LNCaP clone FGC (cell line): Measurements from ENCODE around the gene SLC17A1.
A peak's percentile ranks its signal among the peaks of the same experiment; 100 is the strongest.

Experiments used
- DNase-seq: peaks from one replicate; pipeline ENCODE4 v3.0.0-alpha.2; 2011; ENCODE audit warnings: low read depth
- H3K4me3 ChIP-seq: 2 replicates; pipeline ENCODE4 v1.5.1; 2011; ENCODE audit warnings: mild to moderate bottlenecking, low read depth, low read length, control low read depth
- TF ChIP-seq, protein P1 (sequence below): IDR thresholded peaks from 2 replicates; pipeline ENCODE4 v1.5.1; 2012; ENCODE audit warnings: mild to moderate bottlenecking; ENCODE audit not compliant: control insufficient read depth, insufficient read depth; ENCODE audit errors: extremely low read depth

SLC17A1 gene

DNA sequence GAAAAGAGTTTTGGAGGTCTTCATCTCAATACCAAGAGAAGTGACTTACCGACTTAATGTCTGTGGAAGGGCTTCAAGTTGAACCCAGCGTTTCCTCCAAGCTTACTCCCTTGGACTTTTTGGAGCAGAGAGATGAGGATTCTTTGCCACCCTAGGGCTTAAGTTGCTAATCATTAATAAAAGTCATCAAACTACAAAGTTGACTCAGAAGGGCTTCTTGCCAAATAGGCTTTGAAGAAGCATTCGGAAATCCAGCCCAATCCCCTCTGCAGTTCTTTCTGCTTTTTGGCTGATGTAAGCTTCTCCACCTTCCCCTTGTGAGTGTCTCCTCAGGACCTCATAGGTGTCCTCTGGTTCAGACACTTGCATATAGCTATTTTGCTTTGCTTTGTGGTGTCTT lies 42.3 kb upstream of the SLC17A1 start, which contains the start of gene SLC17A3:
Gene SLC17A3 (minus strand): TSS at position 126 of the 400 bp plus-strand sequence. CDS start 5,856 bp downstream, outside the sequence.
- no peak for DNase-seq
- TF ChIP-seq, protein P1, sequence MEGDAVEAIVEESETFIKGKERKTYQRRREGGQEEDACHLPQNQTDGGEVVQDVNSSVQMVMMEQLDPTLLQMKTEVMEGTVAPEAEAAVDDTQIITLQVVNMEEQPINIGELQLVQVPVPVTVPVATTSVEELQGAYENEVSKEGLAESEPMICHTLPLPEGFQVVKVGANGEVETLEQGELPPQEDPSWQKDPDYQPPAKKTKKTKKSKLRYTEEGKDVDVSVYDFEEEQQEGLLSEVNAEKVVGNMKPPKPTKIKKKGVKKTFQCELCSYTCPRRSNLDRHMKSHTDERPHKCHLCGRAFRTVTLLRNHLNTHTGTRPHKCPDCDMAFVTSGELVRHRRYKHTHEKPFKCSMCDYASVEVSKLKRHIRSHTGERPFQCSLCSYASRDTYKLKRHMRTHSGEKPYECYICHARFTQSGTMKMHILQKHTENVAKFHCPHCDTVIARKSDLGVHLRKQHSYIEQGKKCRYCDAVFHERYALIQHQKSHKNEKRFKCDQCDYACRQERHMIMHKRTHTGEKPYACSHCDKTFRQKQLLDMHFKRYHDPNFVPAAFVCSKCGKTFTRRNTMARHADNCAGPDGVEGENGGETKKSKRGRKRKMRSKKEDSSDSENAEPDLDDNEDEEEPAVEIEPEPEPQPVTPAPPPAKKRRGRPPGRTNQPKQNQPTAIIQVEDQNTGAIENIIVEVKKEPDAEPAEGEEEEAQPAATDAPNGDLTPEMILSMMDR: no peak
- no peak within 1 kb of the TSS for H3K4me3 ChIP-seq

DNA sequence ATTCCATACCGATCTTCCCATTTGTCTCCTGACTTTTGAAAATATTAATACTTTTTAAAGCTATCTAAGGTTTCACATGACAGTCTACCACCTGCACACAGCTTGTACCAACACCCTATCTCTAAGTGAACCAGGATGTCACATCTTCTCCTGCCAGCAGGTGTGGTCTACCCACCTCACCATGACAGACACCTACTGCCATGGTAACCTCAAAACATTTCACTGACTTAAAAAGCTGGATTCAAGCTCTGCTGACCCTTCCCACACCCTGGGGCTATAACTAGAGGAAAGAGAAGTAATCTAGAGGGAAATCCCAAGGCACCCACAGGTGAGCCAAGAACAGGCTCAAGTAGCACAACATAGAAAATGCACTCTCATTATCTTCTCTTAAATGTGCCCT lies 41.0 kb upstream of the SLC17A1 start:
- DNase-seq: no peak
- H3K4me3 ChIP-seq: no peak overlapping the region

GRCh38 chr6:25869840-25870239 lies 38.0 kb upstream of the SLC17A1 start:
- TF ChIP-seq, protein P1: no peak
- DNase-seq: no peak
- no peak overlapping the region for H3K4me3 ChIP-seq

More for the DNA sequence above, 41.0 kb upstream of the SLC17A1 start:
- TF ChIP-seq, protein P1: no peak

DNA sequence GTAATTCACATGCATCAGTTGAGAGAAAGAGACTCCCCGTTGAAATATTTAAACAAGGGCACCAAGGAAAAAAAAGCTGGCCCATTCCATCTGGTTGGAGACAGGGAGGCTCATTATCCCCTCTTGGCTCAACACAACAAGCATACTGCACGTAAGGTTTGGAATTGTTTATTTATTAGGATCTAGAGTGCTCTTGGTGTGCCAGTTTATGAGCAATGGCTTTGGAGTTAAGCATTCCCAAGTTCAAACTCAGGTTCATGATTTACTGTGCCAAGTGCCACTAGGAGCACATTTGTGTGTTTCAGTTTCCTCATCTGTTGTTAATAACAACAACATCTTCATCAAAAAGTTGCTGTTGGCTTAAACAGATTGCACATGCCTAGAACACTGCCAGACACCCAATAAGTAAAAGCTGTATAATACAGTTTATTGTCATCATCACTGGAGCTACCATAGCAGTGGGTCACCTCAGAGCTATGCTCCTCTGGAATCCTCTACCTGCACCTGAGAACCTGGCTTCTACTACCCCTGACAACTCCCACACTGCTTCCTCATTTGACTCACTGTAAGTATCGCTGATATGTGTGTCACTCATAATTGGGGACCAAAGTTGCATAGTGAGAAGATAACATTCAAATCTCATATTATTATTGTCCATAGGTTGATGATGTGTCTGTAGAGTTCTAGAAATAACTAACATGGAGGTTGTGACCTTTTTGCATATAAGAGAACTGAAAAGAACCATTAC lies 36.8 kb upstream of the SLC17A1 start:
- DNase-seq: no peak
- H3K4me3 ChIP-seq: no peak overlapping the region
- TF ChIP-seq, protein P1: no peak

DNA sequence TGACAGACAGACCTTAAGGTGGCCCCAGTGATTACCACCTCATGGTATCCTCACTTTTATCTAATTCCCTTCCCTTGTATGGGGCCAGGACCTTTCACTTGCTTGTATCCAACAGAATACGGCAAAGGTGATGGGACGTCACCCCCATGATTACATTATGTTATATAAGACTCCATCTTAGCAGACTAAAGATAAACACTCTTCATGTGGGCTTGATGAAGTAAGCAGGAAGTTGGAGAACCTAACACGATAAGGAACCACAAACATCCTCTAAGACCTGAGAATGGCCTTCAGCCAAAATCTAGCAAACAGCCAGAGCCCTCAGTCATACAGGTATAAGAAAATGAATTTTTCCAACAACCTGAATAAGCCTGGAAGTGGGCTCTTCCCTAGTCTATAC lies 34.2 kb upstream of the SLC17A1 start:
- DNase-seq: peak; percentile 4
- TF ChIP-seq, protein P1: no peak
- no peak overlapping the region for H3K4me3 ChIP-seq

- TF ChIP-seq, protein P1: no peak
- H3K4me3 ChIP-seq: no peak overlapping the region
- DNase-seq: peak; percentile 64
Observed at GRCh38 chr6:25863360-25863759, 31.5 kb upstream of the SLC17A1 start.

DNA sequence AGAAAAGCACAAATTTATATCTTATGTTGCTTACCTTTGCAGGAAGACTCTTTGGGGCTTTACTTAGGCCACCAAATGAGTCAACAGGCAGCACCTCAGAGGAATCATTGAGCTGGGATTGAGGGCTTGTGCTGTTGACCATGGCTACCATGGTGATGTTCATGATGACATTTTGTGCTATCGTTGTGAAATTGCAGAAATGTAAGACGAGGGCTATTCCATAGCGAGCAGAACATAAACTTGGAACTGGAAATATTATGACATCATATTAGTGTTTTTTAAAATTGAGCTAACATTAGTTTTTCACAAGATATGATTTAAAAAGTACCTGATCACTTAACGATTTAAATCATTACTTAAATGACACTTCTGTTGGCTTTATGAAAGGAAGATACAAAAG lies 30.3 kb upstream of the SLC17A1 start:
- DNase-seq: no peak
- TF ChIP-seq, protein P1: no peak
- no peak overlapping the region for H3K4me3 ChIP-seq
